T-helper 2 cell (primary cell): Measurements from ENCODE around the gene SLC25A24.

Experiments
- DNase-seq, 5 experiments: peaks; one replicate each; pipeline versions ENCODE4 v3.0.0 to v3.0.0-alpha.2; 2012 to 2022

SLC25A24 gene

DNA sequence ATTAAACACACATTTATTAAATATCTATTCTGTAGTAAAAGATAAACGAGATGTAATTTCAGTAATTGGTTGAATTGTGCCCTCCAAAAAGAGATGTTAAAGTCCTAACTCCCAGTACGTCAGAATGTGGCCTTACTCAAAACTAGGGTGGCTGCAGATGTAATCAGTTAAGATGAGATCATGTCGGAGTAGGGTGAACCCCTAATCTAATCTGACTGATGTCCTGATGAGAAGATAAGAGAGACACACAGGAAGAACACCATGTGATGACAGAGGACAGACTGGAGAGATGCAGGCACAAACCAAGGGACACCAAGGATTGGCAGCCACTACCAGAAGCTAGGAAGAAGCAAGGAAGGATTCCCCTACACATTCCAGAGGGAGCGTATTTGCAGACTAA is 104.1 kb downstream of the SLC25A24 start:
- peak in 1 of 5 experiments; percentile 80 for DNase-seq

DNA sequence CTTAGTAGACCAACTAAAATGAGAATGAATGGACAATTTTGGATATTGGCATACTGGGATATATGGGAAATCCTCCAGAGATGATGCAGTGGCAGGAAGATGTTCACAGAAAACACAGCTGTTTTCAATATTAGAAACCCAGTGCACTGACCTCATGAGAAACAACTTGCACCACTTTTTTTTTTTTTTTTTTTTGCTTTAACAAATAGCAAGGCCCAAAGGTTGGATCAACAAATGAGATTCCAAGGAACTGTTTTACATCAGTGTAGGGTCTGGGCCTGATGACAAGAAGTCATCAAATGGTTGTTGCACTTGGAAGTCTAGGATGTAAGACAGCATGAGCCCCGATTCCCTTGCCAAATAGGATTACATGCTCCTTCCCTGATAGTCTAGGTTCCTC is 110.7 kb downstream of the SLC25A24 start:
- no peak for DNase-seq

DNA sequence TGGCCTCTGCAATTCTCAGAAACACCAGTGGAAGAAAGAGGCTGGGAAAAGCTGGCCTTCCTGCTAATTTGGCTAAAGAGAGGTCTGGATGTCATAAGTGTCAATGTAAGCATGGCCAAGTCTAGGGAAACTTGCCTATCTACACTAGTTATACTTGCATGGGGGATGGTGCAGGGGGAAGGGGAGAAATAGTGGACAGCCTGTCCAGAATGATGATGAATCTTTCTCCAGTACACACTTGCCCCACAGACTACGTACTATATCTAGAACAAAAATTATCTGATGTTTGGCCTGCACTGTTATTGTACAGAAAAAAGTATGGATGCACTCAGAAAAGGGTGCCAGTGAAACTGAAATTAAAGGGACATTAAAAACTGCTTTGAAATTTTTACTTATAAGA is 114.5 kb downstream of the SLC25A24 start:
- DNase-seq, result no peak

DNA sequence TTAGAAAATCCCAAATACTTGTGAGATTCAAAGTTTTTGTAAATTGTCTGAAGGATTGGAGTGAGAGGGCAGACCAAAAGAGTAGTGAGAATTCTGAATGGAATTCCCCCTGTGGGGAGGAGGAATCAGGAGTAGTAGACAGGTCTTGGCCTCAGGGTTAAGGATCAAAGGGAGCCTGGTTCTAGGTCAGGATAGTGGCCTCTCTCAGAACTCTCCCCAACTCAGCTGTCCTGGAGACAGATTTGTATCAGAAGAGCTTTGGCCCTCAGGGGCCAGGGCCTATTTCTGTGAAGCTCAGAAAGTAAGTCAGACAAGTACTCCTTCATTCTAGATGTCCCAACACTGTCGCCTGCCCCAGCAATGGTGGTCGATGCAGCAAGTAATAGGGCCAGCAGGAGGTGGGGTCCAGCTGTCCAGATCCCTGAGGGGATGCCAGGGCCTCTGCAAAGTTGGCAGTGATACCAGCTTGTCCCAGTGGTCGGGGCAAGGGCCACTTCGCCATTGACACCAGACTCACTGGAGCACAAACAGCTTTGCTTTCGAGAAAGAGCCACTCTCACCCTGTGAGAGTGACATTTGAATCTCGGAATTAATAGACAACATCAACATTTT is 115.2 kb downstream of the SLC25A24 start:
- no peak for DNase-seq
